Smooth muscle cell (in vitro differentiated cells): ENCODE data around the gene INSIG1. TPM values are rescaled to one million over a fixed set of nuclear protein-coding genes. Genes with fewer than 3 reads are reported as not detected.

ENCODE experiments used
- DNase-seq: peaks from one replicate; lab custom pipeline; 2025; ENCODE audit not compliant: unreplicated experiment; lab: John Stamatoyannopoulos, UW
- H2AFZ ChIP-seq: fragments of 200-600 bp; sonication (generic); 2 replicates; pipeline ENCODE4 v1.6.0; 2016; ENCODE audit warnings: antibody characterized with exemption, low read depth, mild to moderate bottlenecking
- H3F3A ChIP-seq: fragments of 200-600 bp; sonication (generic); 2 replicates; pipeline ENCODE4 v1.6.0; 2017; ENCODE audit warnings: antibody characterized with exemption, low read depth
- H3K27ac ChIP-seq: fragments of 200-600 bp; sonication (generic); 2 replicates; pipeline ENCODE4 v1.5.1; 2016; ENCODE audit warnings: low read depth, mild to moderate bottlenecking
- H3K27me3 ChIP-seq: fragments of 200-600 bp; sonication (generic); 2 replicates; pipeline ENCODE4 v1.6.1; 2016; ENCODE audit warnings: low read depth, mild to moderate bottlenecking
- H3K36me3 ChIP-seq: fragments of 200-600 bp; sonication (generic); 2 replicates; pipeline ENCODE4 v1.5.1; 2016; ENCODE audit warnings: low read depth
- H3K4me1 ChIP-seq: fragments of 200-600 bp; sonication (generic); 2 replicates; pipeline ENCODE4 v1.5.1; 2016; ENCODE audit warnings: low read depth
- H3K4me2 ChIP-seq: fragments of 200-600 bp; sonication (generic); 2 replicates; pipeline ENCODE4 v1.6.0; 2016; ENCODE audit warnings: mild to moderate bottlenecking
- H3K4me3 ChIP-seq: fragments of 200-600 bp; sonication (generic); 2 replicates; pipeline ENCODE4 v1.5.1; 2016; ENCODE audit warnings: mild to moderate bottlenecking
- H3K79me2 ChIP-seq: fragments of 200-600 bp; sonication (generic); 2 replicates; pipeline ENCODE4 v1.6.0; 2016; ENCODE audit warnings: low read depth, mild to moderate bottlenecking
- H3K9ac ChIP-seq: fragments of 200-600 bp; sonication (generic); 2 replicates; pipeline ENCODE4 v1.6.0; 2016; ENCODE audit warnings: low read depth
- H3K9me3 ChIP-seq: fragments of 200-600 bp; sonication (generic); replicated peaks from 2 replicates; pipeline ENCODE4 v1.5.1; 2016; ENCODE audit warnings: low read depth
- H4K20me1 ChIP-seq: fragments of 200-600 bp; sonication (generic); 2 replicates; pipeline ENCODE4 v1.6.0; 2016; ENCODE audit warnings: low read depth
- WGBS: methylation state at CpG from one replicate; pipeline ENCODE4 v1.1.7; 2016; ENCODE audit warnings: low lambda C conversion rate; 5-methylcytosine and 5-hydroxymethylcytosine counted together
- polyA plus RNA-seq: library from polyadenylated mRNA; unstranded; fragments of >200 nt; fragmentation: Nextera tagmentation; extraction: Ambion mirVana; gene quantifications from 2 replicates; pipeline ENCODE4 v1.2.1, GENCODE V29; 2016
- total RNA-seq: library from RNA; depleted of rRNA; stranded (reverse); fragments of >200 nt; gene quantifications from 2 replicates; pipeline ENCODE4 v1.2.3, GENCODE V29; 2014
- TF ChIP-seq, protein P1 (sequence below): fragments of 200-600 bp; sonication (generic); IDR thresholded peaks from 2 replicates; pipeline ENCODE4 v1.5.1; 2017; ENCODE audit warnings: borderline replicate concordance, mild to moderate bottlenecking, antibody characterized with exemption; ENCODE audit not compliant: insufficient read depth, poor library complexity, severe bottlenecking

The INSIG1 gene
- total and polyA plus RNA-seq, 2 experiments from 2014 or later = 277 to 302 TPM

- Histone ChIP-seq H2AFZ (no peak overlapping the region), H4K20me1 (no peaks in the 10 kb centered on the region)
- 83% methylated on average over 20 of the region's 20 CpGs for WGBS
These were observed 56.8 kb downstream of the INSIG1 start for GRCh38 chr7:155354371-155355048.

GRCh38 chr7:155355176-155355575 is 57.5 kb downstream of the INSIG1 start:
- no peaks in the 10 kb centered on the region for H3F3A ChIP-seq
- H3K4me1 ChIP-seq = peaks cover 4% of the 10 kb centered on the region
- no peak overlapping the region for H2AFZ ChIP-seq
- H3K27me3 ChIP-seq = peaks cover 43% of the 10 kb centered on the region
- no peak overlapping the region for H3K4me3 ChIP-seq
- H3K9me3 ChIP-seq = no peaks in the 10 kb centered on the region
- no peaks in the 10 kb centered on the region for H3K79me2 ChIP-seq
- H3K27ac ChIP-seq = no peak overlapping the region
- H3K4me2 ChIP-seq = no peak overlapping the region
- no peaks in the 10 kb centered on the region for H4K20me1 ChIP-seq
- DNase-seq = no peak
- no peak overlapping the region for H3K9ac ChIP-seq
- H3K36me3 ChIP-seq = no peaks in the 10 kb centered on the region
- TF ChIP-seq, protein P1, sequence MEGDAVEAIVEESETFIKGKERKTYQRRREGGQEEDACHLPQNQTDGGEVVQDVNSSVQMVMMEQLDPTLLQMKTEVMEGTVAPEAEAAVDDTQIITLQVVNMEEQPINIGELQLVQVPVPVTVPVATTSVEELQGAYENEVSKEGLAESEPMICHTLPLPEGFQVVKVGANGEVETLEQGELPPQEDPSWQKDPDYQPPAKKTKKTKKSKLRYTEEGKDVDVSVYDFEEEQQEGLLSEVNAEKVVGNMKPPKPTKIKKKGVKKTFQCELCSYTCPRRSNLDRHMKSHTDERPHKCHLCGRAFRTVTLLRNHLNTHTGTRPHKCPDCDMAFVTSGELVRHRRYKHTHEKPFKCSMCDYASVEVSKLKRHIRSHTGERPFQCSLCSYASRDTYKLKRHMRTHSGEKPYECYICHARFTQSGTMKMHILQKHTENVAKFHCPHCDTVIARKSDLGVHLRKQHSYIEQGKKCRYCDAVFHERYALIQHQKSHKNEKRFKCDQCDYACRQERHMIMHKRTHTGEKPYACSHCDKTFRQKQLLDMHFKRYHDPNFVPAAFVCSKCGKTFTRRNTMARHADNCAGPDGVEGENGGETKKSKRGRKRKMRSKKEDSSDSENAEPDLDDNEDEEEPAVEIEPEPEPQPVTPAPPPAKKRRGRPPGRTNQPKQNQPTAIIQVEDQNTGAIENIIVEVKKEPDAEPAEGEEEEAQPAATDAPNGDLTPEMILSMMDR = no peak
- WGBS = 75% methylated on average over 7 of the region's 11 CpGs

More at GRCh38 chr7:155354371-155355048, 56.8 kb downstream of the INSIG1 start:
- H3K36me3 ChIP-seq = no peaks in the 10 kb centered on the region
- no peak overlapping the region for H3K9ac ChIP-seq
- no peak overlapping the region for H3K4me3 ChIP-seq
- no peaks in the 10 kb centered on the region for H3K9me3 ChIP-seq
- no peak overlapping the region for H3K27ac ChIP-seq
- no peak for DNase-seq
- TF ChIP-seq, protein P1 = no peak
- H3K4me2 ChIP-seq = no peak overlapping the region
- H3K27me3 ChIP-seq = peaks cover 38% of the 10 kb centered on the region
- H3K4me1 ChIP-seq = peaks cover 4% of the 10 kb centered on the region
- H3K79me2 ChIP-seq = no peaks in the 10 kb centered on the region
- H3F3A ChIP-seq = no peaks in the 10 kb centered on the region

- Histone ChIP-seq H3K4me1 (peaks cover 4% of the 10 kb centered on the region), H3K9ac (no peak overlapping the region)
These were observed 58.1 kb downstream of the INSIG1 start for GRCh38 chr7:155355745-155356144.

More at GRCh38 chr7:155355745-155356144, 58.1 kb downstream of the INSIG1 start:
- no peak overlapping the region for H2AFZ ChIP-seq
- TF ChIP-seq, protein P1 = no peak
- H3K27ac ChIP-seq = no peak overlapping the region
- no peaks in the 10 kb centered on the region for H4K20me1 ChIP-seq
- peaks cover 48% of the 10 kb centered on the region for H3K27me3 ChIP-seq
- no peak for DNase-seq
- no peaks in the 10 kb centered on the region for H3K9me3 ChIP-seq
- H3K4me3 ChIP-seq = no peak overlapping the region
- no peaks in the 10 kb centered on the region for H3K36me3 ChIP-seq
- no peak overlapping the region for H3K4me2 ChIP-seq
- H3K79me2 ChIP-seq = no peaks in the 10 kb centered on the region
- no peaks in the 10 kb centered on the region for H3F3A ChIP-seq
- WGBS = 89% methylated on average over 8 of the region's 8 CpGs
